DMS 273 treated with DMSO at 0.1 percent for 48 hours (cell line): Measurements from ENCODE around the gene DNM3.

ENCODE experiments used
- DNase-seq: peaks from one replicate; lab custom pipeline; 2025; lab: John Stamatoyannopoulos, UW

DNM3 gene

DNA sequence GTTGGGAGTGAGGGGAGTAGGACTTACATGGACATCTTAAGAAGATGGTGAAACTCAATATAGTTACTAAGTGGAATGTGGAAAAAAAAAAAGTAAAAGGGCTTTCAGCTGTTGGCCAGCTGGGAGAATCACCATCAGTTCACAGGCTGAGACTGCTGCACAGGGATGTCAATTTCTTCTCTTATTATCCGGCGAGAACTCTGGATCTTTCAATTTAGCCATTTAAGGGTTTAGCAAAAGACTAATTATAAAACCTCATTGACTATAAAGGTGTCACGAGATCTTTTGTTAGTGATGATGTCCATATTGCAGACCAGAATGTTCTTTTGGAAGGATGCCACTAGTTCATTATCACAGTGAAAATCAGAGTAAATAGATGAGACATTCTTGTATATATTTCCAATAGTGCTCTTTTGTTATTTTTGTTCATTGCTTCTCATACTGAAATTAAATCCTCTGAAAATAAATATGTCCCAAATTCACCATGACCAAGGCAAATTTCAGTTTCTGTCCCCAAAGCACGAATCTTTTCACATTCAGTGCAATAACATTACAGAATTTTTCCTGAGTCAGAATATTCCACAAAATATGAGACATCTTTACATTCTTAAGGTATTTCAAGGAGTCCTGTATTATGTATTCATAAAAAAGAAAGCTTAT, 266.1 kb downstream of the DNM3 start:
- no peak for DNase-seq

GRCh38 chr1:172108161-172108893, 267.0 kb downstream of the DNM3 start:
- no peak for DNase-seq

DNA sequence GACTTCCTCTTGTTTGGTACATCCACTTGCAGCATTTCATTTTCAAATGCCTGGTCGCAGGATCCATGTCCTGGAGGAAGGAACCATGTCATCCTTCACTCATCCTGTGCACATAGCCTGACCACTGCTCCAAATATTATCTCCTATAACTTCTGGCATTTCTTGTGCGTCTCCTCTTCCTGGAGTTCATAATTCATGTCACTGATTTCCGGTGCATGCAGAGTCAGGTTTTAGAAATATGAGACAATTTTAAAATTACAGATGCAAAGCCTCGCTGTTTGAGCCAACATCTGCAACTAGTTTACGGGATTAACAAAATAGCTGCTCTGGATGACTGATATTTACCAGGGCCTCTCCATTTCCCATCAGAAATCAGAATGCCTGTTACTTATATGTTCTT, 268.1 kb downstream of the DNM3 start:
- DNase-seq, result no peak

GRCh38 chr1:172112576-172112975, 271.3 kb downstream of the DNM3 start:
- DNase-seq, result no peak

GRCh38 chr1:172117800-172118199, 276.5 kb downstream of the DNM3 start:
- DNase-seq, result no peak

GRCh38 chr1:172118618-172119017, 277.3 kb downstream of the DNM3 start:
- DNase-seq, result no peak

- DNase-seq, result no peak
These were observed 277.9 kb downstream of the DNM3 start for GRCh38 chr1:172119184-172119583.

DNA sequence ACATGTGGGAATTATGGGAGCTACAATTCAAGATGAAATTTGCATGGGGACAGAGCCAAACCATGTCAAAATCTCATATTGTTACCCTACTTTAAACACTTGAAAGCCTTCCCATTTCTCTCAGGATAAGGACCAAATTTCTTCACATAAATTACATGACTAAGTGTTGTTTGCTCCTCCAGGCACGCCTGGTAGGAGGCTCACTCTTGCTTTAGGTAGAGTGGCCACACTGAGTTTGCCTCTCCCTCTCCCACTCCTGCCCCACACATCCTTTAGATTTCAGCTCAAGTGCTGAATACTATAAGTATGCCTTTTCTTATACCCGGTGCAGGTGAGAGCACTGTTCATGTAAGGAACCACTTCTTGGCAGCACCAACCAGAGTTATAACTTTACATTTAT, 279.1 kb downstream of the DNM3 start:
- DNase-seq, result no peak

GRCh38 chr1:172121081-172121717, 279.9 kb downstream of the DNM3 start:
- DNase-seq, result no peak

- no peak for DNase-seq
These were observed 281.1 kb downstream of the DNM3 start for GRCh38 chr1:172122381-172122780.

DNA sequence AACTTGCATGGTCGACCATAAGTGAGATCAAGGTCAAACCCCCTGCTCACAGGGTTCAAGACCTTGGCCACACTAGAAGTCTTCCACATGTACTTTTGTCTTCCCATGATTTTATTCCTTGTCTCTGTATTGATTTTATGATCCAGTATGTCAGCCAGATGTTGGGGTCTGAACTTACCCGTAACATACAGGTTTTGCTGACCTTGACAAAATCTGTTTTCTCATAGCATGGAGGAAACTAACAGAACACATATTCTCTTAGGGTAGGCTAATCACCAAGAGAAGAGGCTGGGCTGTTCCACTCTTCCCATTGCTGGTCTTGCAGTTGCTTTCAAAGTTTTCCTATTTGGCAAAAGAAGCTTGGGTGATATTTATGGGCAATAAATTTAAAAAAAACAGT, 284.0 kb downstream of the DNM3 start:
- no peak for DNase-seq

- DNase-seq, result no peak
These were observed 284.6 kb downstream of the DNM3 start for GRCh38 chr1:172125812-172126430.

- no peak for DNase-seq
These were observed 291.5 kb downstream of the DNM3 start for GRCh38 chr1:172132836-172133235.

- DNase-seq, result no peak
These were observed 292.9 kb downstream of the DNM3 start for GRCh38 chr1:172134087-172134731.

- no peak for DNase-seq
These were observed 293.9 kb downstream of the DNM3 start for GRCh38 chr1:172135076-172135672.

- DNase-seq, result no peak
These were observed 294.8 kb downstream of the DNM3 start for GRCh38 chr1:172135978-172136610.

DNA sequence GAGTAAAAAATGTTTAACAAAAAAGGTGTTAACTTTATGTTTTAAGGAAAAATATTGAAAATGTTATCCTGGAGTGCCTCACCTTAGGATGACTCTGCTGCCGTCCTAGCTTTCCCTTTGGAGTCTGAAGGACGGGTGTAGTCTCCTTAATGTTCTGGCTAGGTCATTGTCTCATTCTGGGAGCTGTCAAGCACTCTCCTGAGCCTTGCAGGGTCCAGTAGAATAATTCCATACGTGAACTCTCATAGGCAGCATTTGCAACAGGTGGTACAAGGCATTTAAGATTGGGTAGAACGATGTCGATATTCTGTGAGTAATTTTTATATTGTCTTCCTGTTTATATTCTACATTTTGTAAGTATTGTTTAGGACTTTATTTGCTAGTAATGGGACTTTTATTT, 295.6 kb downstream of the DNM3 start:
- DNase-seq, result no peak

- no peak for DNase-seq
These were observed 296.6 kb downstream of the DNM3 start for GRCh38 chr1:172137703-172138454.

GRCh38 chr1:172138634-172139033, 297.3 kb downstream of the DNM3 start:
- DNase-seq, result no peak

DNA sequence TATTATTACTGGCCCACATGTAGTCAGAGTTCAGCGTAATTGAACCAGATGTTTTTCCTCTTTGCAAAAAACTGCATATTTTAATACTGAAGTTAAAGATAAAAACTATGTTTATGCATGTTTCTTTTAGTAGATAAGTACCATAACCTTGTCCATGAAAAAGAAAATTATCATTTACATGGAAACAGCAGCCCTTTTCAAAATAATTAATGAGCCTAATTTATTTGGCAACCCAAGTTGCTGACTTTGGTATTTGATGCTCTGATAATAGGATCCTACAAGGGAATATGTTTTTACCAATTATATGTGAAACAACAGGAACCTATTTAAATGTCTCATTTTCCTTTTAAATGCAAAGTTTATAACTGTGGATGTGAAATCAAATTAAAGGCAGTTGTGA, 297.9 kb downstream of the DNM3 start:
- DNase-seq, result no peak

GRCh38 chr1:172140072-172140471, 298.8 kb downstream of the DNM3 start:
- DNase-seq, result no peak
